ENCODE data around the gene ZFP14.
"Not testable (repeated sequence)": the region's sequence is repeated elsewhere in the genome, so short reads cannot be mapped to it uniquely, and the experiment has no call there.

Gene ZFP14

GRCh38 chr19:36311098-36311760, 67.8 kb downstream of the ZFP14 start:
- not testable (repeated sequence) for H2AFZ ChIP-seq (ENCODE audit: low read depth, low read length); H3K27me3 ChIP-seq (ENCODE audit: insufficient read depth, low read length); H3K36me3 ChIP-seq (ENCODE audit: insufficient read depth, low read length); H3K9me3 ChIP-seq (ENCODE audit: low read length); H3K4me1 ChIP-seq (ENCODE audit: insufficient read depth, low read length); H3K4me3 ChIP-seq (ENCODE audit: low read length)

- H3K36me3 ChIP-seq (ENCODE audit: insufficient read depth, low read length): not testable (repeated sequence)
Measured at GRCh38 chr19:36310416-36310990, 68.5 kb downstream of the ZFP14 start.

GRCh38 chr19:36309759-36310158, 69.2 kb downstream of the ZFP14 start:
- not testable (repeated sequence) for H3K27me3 ChIP-seq (ENCODE audit: insufficient read depth, low read length); H3K4me3 ChIP-seq (ENCODE audit: low read length); H3K4me1 ChIP-seq (ENCODE audit: insufficient read depth, low read length); H3K36me3 ChIP-seq (ENCODE audit: insufficient read depth, low read length); H3K9me3 ChIP-seq (ENCODE audit: low read length); H2AFZ ChIP-seq (ENCODE audit: low read depth, low read length)

More at GRCh38 chr19:36310416-36310990, 68.5 kb downstream of the ZFP14 start:
- not testable (repeated sequence) for H3K4me3 ChIP-seq (ENCODE audit: low read length); H3K9me3 ChIP-seq (ENCODE audit: low read length); H2AFZ ChIP-seq (ENCODE audit: low read depth, low read length); H3K27me3 ChIP-seq (ENCODE audit: insufficient read depth, low read length); H3K4me1 ChIP-seq (ENCODE audit: insufficient read depth, low read length)

GRCh38 chr19:36309309-36309708, 69.7 kb downstream of the ZFP14 start:
- not testable (repeated sequence) for H3K4me1 ChIP-seq (ENCODE audit: insufficient read depth, low read length); H3K27me3 ChIP-seq (ENCODE audit: insufficient read depth, low read length); H3K36me3 ChIP-seq (ENCODE audit: insufficient read depth, low read length); H2AFZ ChIP-seq (ENCODE audit: low read depth, low read length); H3K4me3 ChIP-seq (ENCODE audit: low read length); H3K9me3 ChIP-seq (ENCODE audit: low read length)

GRCh38 chr19:36292317-36292716, 86.7 kb downstream of the ZFP14 start:
- not testable (repeated sequence) for H3K4me3 ChIP-seq (ENCODE audit: low read length); H3K36me3 ChIP-seq (ENCODE audit: insufficient read depth, low read length)

More at GRCh38 chr19:36292317-36292716, 86.7 kb downstream of the ZFP14 start:
- not testable (repeated sequence) for H3K27me3 ChIP-seq (ENCODE audit: insufficient read depth, low read length); H3K9me3 ChIP-seq (ENCODE audit: low read length); H2AFZ ChIP-seq (ENCODE audit: low read depth, low read length); H3K4me1 ChIP-seq (ENCODE audit: insufficient read depth, low read length)
